HUES6 (cell line): Measurements from ENCODE around the gene KLHL40.
A peak's percentile ranks its signal among the peaks of the same experiment; 100 is the strongest.

Experiments
- H3K27ac ChIP-seq: 2 replicates; pipeline ENCODE4 v1.7.0; 2013; ENCODE audit warnings: low read depth, mild to moderate bottlenecking, low read length, inconsistent platforms
- H3K27me3 ChIP-seq: 2 replicates; pipeline ENCODE4 v1.6.1; 2013; ENCODE audit warnings: low read length; ENCODE audit not compliant: control insufficient read depth, insufficient read depth
- H3K36me3 ChIP-seq: 2 replicates; pipeline ENCODE4 v1.6.1; 2013; ENCODE audit warnings: low read length; ENCODE audit not compliant: control insufficient read depth, insufficient read depth
- H3K4me1 ChIP-seq: 2 replicates; pipeline ENCODE4 v1.6.1; 2013; ENCODE audit warnings: low read length; ENCODE audit not compliant: control insufficient read depth, insufficient read depth
- H3K4me3 ChIP-seq: 2 replicates; pipeline ENCODE4 v1.5.1; 2013; ENCODE audit warnings: low read depth, low read length
- H3K9ac ChIP-seq: one replicate; pipeline ENCODE4 v1.6.1; 2013; ENCODE audit warnings: mild to moderate bottlenecking, low read length
- H3K9me3 ChIP-seq: 2 replicates; pipeline ENCODE4 v1.6.1; 2013; ENCODE audit warnings: low read depth, low read length; ENCODE audit not compliant: control insufficient read depth, insufficient read depth

The KLHL40 gene

DNA sequence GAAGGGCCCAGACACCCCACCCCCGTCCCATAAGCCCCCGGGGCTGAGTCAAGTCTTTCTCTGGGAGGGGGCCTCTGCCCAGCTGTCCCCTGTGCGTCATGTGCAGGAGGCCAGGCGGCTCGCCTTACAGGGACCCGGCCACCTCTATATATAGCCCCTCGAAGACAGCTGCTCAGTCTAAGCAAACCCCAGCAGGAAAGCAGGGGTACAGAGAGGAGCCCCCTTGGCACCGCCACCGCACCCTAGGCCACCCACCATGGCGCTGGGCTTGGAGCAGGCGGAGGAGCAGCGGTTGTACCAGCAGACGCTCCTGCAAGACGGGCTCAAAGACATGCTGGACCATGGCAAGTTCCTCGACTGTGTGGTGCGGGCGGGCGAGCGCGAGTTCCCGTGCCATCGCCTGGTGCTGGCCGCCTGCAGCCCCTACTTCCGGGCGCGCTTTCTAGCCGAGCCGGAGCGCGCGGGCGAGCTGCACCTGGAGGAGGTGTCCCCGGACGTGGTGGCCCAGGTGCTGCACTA, at the start of gene KLHL40:
Gene KLHL40 (plus strand): TSS at position 175 of the 519 bp plus-strand sequence. CDS start 82 bp downstream, at position 257.
- no peaks in the 10 kb centered on the region for H3K36me3 ChIP-seq

DNA sequence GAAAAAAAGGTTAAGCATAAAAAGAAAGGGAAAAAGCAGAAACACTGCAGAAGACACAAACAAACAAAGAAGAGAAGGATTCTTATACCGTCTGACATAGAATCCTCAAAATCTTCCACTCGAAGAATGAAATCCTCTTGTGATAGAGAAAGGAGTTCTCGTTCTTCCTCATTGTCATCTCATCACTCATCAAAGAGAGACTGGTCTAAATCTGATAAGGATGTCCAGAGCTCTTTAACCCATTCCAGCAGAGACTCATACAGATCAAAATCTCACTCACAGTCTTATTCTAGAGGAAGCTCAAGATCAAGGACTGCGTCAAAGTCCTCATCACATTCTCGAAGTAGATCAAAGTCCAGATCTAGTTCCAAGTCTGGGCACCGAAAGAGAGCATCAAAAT, 48.3 kb upstream of the KLHL40 start:
- H3K9ac ChIP-seq = no peak overlapping the region
- H3K4me3 ChIP-seq = no peak overlapping the region
- peaks cover 7% of the 10 kb centered on the region for H3K4me1 ChIP-seq
- H3K9me3 ChIP-seq = no peaks in the 10 kb centered on the region
- no peak overlapping the region for H3K27ac ChIP-seq
- H3K27me3 ChIP-seq = no peaks in the 10 kb centered on the region
- H3K36me3 ChIP-seq = peaks cover 97% of the 10 kb centered on the region

More for the DNA sequence above, at the start of gene KLHL40:
- no peak within 1 kb of the TSS for H3K4me3 ChIP-seq
- no peaks in the 10 kb centered on the region for H3K9me3 ChIP-seq
- no peak within 1 kb of the TSS for H3K9ac ChIP-seq
- no peaks in the 10 kb centered on the region; the same call in 1 of the 2 replicates for H3K27me3 ChIP-seq
- peaks cover 13% of the 10 kb centered on the region for H3K4me1 ChIP-seq
- H3K27ac ChIP-seq = no peak within 1 kb of the TSS

GRCh38 chr3:42638339-42638842, 46.9 kb upstream of the KLHL40 start:
- no peak overlapping the region for H3K4me3 ChIP-seq
- no peaks in the 10 kb centered on the region for H3K4me1 ChIP-seq
- no peaks in the 10 kb centered on the region for H3K9me3 ChIP-seq
- H3K9ac ChIP-seq = no peak overlapping the region
- H3K27ac ChIP-seq = no peak overlapping the region
- peaks cover 97% of the 10 kb centered on the region for H3K36me3 ChIP-seq
- H3K27me3 ChIP-seq = no peaks in the 10 kb centered on the region

- Histone ChIP-seq H3K9ac (no peak overlapping the region), H3K27ac (no peak overlapping the region), H3K4me1 (no peaks in the 10 kb centered on the region), H3K36me3 (peaks cover 97% of the 10 kb centered on the region), H3K27me3 (no peaks in the 10 kb centered on the region), H3K4me3 (no peak overlapping the region), H3K9me3 (no peaks in the 10 kb centered on the region)
Measured at GRCh38 chr3:42639192-42639591, 46.1 kb upstream of the KLHL40 start.

DNA sequence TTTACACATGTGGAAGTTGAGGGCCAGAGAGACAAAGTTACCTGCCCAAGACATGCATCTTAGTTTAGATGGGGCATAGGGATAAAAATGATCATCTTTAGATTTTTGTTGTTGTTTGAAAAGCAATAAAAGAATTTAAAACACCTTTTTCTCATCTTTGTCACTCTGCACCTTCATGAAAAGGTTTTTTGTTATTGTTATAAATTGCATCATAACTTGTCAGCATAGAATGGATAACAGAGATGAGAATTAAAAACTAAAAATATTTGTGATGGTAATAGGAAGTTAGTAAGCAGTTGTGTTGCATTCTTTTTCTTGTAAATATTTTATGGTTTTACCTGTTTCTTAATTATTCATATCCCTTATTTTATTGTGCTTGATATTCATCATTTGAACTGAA, 45.2 kb upstream of the KLHL40 start:
- Histone ChIP-seq H3K4me1 (no peaks in the 10 kb centered on the region), H3K27ac (no peak overlapping the region), H3K9me3 (no peaks in the 10 kb centered on the region), H3K4me3 (no peak overlapping the region), H3K27me3 (no peaks in the 10 kb centered on the region), H3K9ac (no peak overlapping the region), H3K36me3 (peaks cover 97% of the 10 kb centered on the region)

DNA sequence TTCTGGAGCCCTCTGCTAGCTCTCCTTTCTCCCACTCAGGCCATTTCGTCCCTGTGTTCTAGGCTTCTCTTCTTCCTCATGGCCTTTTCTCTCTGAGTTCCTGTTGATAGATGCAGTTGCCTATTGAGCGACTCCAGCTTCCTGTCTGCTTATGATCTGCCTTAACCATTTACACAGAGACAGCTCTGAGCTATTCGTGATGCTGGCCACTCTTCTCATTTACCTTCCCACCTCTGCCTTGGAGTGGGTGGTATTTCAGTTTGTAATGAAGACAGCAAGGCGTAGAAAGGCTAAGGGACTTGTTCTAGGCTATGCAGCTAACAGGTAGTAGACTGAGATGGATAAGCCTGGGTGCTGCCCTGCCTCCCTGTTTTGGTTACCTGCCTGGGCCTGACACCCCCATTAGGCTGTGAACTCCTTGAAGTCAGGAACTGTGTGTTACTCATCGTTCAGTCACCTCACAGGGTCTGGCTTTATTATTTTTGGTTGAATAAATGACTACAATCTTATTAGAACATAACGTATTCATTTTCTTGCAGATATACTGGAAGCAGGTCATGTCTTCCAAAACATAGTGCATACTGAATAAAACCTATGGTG, 44.5 kb upstream of the KLHL40 start:
- no peaks in the 10 kb centered on the region for H3K27me3 ChIP-seq
- no peaks in the 10 kb centered on the region for H3K9me3 ChIP-seq
- H3K36me3 ChIP-seq = peaks cover 98% of the 10 kb centered on the region
- H3K27ac ChIP-seq = no peak overlapping the region
- H3K4me3 ChIP-seq = no peak overlapping the region
- no peaks in the 10 kb centered on the region for H3K4me1 ChIP-seq
- no peak overlapping the region for H3K9ac ChIP-seq

- no peak overlapping the region for H3K4me3 ChIP-seq
- H3K9ac ChIP-seq = no peak overlapping the region
- H3K4me1 ChIP-seq = peaks cover 39% of the 10 kb centered on the region
- H3K36me3 ChIP-seq = peaks cover 64% of the 10 kb centered on the region
- H3K27ac ChIP-seq = no peak overlapping the region
- H3K27me3 ChIP-seq = no peaks in the 10 kb centered on the region
- H3K9me3 ChIP-seq = no peaks in the 10 kb centered on the region
Measured at GRCh38 chr3:42647821-42648459, 37.4 kb upstream of the KLHL40 start.

DNA sequence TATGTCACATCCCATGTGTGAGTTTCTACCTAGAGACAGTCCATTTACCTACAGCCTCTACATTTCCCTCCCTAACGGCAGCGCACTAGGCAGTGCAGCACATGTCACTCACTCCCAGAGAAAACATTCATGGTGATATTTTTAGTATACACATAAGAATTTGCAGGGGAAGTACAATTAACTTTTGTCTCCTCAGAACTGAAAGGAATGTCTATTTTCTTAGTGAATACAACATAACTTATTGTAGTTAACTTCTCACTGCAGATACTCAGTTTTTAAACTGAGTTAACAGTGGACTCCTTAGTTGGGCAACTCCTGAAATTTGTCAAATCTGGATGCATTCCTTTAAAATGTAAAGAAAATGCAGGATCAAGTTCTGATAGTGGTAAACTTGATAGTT, 36.3 kb upstream of the KLHL40 start:
- Histone ChIP-seq H3K27me3 (no peaks in the 10 kb centered on the region), H3K9me3 (no peaks in the 10 kb centered on the region), H3K4me3 (no peak overlapping the region), H3K27ac (no peak overlapping the region), H3K36me3 (peaks cover 54% of the 10 kb centered on the region), H3K9ac (no peak overlapping the region), H3K4me1 (peaks cover 48% of the 10 kb centered on the region)

DNA sequence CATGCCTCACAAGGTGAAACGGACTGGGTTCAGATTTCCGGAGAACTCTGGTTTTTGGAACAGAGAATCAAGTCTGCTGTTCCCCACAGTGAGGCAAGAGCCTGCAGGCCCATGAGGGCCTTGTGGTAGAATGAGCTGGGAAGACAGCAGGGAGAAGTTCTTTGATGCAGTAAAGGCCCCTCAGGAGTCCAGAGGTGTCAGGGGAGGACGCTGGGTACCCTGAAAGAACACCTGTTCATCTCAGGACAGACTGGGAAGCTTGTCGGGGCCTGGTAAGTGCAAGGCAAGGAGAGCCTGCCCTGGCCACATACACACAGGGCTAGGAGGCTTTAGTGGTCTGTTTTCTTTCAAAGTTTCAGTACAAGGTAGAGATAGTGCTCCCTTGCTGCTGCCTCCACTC, 35.6 kb upstream of the KLHL40 start:
- H3K4me1 ChIP-seq = peaks cover 48% of the 10 kb centered on the region
- H3K27ac ChIP-seq = no peak overlapping the region
- H3K27me3 ChIP-seq = no peaks in the 10 kb centered on the region
- no peaks in the 10 kb centered on the region for H3K9me3 ChIP-seq
- no peak overlapping the region for H3K4me3 ChIP-seq
- peaks cover 46% of the 10 kb centered on the region for H3K36me3 ChIP-seq
- no peak overlapping the region for H3K9ac ChIP-seq

- H3K4me3 ChIP-seq = no peak overlapping the region
Measured at GRCh38 chr3:42651248-42652091, 33.9 kb upstream of the KLHL40 start.

DNA sequence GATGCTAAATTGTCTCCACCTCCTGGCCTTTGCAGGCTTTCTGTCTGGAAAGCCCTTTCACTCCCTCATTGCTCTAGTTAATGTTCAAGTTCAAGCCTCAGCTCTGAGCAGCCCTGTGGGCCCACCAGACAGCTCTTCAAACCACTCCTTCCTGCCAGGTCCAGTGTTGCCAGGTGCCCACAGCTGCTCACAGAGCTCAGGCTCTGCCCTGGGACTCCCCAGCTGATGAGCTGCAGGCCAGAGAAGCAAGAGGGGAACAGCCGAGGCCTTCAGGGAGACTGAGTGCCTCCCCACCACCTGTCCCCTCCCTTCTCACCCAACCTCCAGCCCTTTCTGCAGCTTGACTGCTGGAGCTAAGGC, 33.1 kb upstream of the KLHL40 start:
- Histone ChIP-seq H3K4me3 (no peak overlapping the region), H3K9me3 (no peaks in the 10 kb centered on the region), H3K36me3 (peaks cover 22% of the 10 kb centered on the region), H3K27me3 (no peaks in the 10 kb centered on the region), H3K4me1 (peaks cover 56% of the 10 kb centered on the region), H3K9ac (no peak overlapping the region), H3K27ac (no peak overlapping the region)

More at GRCh38 chr3:42651248-42652091, 33.9 kb upstream of the KLHL40 start:
- H3K9ac ChIP-seq = no peak overlapping the region
- H3K27me3 ChIP-seq = no peaks in the 10 kb centered on the region
- H3K9me3 ChIP-seq = no peaks in the 10 kb centered on the region
- peak overlapping the region; percentile 15; the same call in 1 of the 2 replicates for H3K27ac ChIP-seq
- H3K36me3 ChIP-seq = peaks cover 29% of the 10 kb centered on the region
- H3K4me1 ChIP-seq = peaks cover 60% of the 10 kb centered on the region
